Fibroblast of mammary gland (primary cell): ENCODE results near the gene ASB7.

Experiments
- DNase-seq: peaks from one replicate; pipeline ENCODE4 v3.0.0-alpha.2; 2010; ENCODE audit warnings: low read depth
- H3K4me3 ChIP-seq: 2 replicates; pipeline ENCODE4 v1.5.1; 2011; ENCODE audit warnings: low read depth, mild to moderate bottlenecking, low read length, moderate library complexity; ENCODE audit not compliant: control insufficient read depth
- CTCF ChIP-seq: conservative IDR thresholded peaks from 2 replicates; pipeline ENCODE4 v1.5.1; 2011; ENCODE audit warnings: low read depth, low read length, inconsistent platforms; ENCODE audit not compliant: control insufficient read depth, insufficient read depth

The ASB7 gene

GRCh38 chr15:100653608-100654007 is 51.2 kb downstream of the ASB7 start:
- no peak for DNase-seq
- no peak for TF ChIP-seq CTCF
- no peak overlapping the region for H3K4me3 ChIP-seq

- no peak for TF ChIP-seq CTCF
- DNase-seq, result no peak
- no peak overlapping the region for H3K4me3 ChIP-seq
Observed at GRCh38 chr15:100658895-100659294, 56.5 kb downstream of the ASB7 start.

GRCh38 chr15:100661156-100661555 is 58.8 kb downstream of the ASB7 start:
- TF ChIP-seq CTCF, result no peak
- no peak for DNase-seq
- H3K4me3 ChIP-seq, result no peak overlapping the region

- no peak overlapping the region for H3K4me3 ChIP-seq
- no peak for DNase-seq
- TF ChIP-seq CTCF, result peak; percentile 39
Observed at GRCh38 chr15:100663086-100663914, 60.9 kb downstream of the ASB7 start.

- peak; percentile 42 for DNase-seq
- H3K4me3 ChIP-seq, result no peak overlapping the region
- TF ChIP-seq CTCF, result no peak
Observed at GRCh38 chr15:100663915-100664281, 61.5 kb downstream of the ASB7 start.

- no peak overlapping the region for H3K4me3 ChIP-seq
- peak; percentile 60 for DNase-seq
- TF ChIP-seq CTCF, result no peak
Observed at GRCh38 chr15:100665570-100665969, 63.2 kb downstream of the ASB7 start.
